CD4-positive, alpha-beta T cell treated with Interleukin-4 for 4 hours (primary cell): ENCODE data around the gene C1orf159.
A peak's percentile ranks its signal among the peaks of the same experiment; 100 is the strongest.
"Not testable (repeated sequence)": the region's sequence is repeated elsewhere in the genome, so short reads cannot be mapped to it uniquely, and the experiment has no call there.

ENCODE experiments used
- DNase-seq: peaks from one replicate; pipeline ENCODE4 v3.0.0-alpha.2; 2020

Gene C1orf159

GRCh38 chr1:1079408-1080121 lies 36.3 kb downstream of the C1orf159 start:
- DNase-seq: no peak

DNA sequence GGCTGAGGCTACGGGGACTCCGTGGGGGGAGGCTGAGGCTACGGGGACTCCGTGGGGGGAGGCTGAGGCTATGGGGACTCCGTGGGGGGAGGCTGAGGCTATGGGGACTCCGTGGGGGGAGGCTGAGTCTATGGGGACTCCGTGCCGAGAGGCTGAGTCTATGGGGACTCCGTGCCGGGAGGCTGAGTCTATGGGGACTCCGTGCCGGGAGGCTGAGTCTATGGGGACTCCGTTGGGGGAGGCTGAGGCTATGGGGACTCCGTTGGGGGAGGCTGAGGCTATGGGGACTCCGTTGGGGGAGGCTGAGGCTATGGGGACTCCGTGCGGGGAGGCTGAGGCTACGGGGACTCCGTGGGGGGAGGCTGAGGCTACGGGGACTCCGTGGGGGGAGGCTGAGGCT lies 38.5 kb downstream of the C1orf159 start:
- not testable (repeated sequence) for DNase-seq

GRCh38 chr1:1075148-1075935 lies 40.5 kb downstream of the C1orf159 start:
- no peak for DNase-seq

- no peak for DNase-seq
These were observed 41.2 kb downstream of the C1orf159 start for GRCh38 chr1:1074631-1075147.

DNA sequence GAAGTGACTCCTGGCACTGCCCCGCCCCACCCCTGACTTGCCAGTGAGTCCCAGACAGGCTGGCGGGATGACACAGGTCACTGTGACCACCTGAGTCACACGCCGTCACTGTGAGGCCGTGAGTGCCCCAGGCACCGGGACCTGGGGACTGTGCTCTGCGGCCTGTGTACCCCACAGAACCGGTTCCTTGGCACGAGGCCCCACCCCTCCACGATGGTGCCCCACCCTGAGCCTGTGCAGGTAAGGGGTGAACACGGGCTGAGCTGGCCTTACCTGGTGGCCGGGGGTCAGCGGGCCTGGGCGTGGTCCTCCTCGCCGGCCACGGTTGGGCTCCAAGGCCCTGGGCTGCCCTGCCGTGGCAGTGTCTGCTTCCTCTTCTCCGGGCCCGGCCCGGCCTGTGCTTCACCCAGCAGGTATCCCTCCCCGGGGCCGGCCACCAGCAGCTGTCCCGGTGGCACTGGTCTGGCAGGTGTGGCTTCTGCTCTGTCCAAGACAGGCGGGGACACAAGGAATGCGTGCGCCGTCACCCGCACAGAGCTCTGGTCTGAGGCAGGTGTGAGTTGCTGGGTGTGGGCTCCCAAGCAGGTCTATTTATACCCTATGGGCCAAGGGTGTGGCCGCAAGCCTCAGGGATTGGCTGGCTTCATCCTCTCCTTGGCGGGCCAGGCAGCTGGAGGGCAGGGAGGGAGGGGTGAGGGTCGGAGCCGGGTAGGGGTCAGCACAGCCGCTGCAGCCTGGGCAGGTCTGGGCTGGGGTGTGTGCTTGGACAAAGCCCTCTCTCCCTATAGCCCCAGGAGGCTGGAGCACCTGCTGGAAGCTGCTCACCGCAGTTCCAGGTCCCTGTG lies 41.9 kb downstream of the C1orf159 start, which contains the start of gene RNF223:
Gene RNF223, minus strand, starts transcription at position 564 of the 845 bp plus-strand sequence. CDS start 1,740 bp downstream, outside the sequence.
- no peak for DNase-seq

DNA sequence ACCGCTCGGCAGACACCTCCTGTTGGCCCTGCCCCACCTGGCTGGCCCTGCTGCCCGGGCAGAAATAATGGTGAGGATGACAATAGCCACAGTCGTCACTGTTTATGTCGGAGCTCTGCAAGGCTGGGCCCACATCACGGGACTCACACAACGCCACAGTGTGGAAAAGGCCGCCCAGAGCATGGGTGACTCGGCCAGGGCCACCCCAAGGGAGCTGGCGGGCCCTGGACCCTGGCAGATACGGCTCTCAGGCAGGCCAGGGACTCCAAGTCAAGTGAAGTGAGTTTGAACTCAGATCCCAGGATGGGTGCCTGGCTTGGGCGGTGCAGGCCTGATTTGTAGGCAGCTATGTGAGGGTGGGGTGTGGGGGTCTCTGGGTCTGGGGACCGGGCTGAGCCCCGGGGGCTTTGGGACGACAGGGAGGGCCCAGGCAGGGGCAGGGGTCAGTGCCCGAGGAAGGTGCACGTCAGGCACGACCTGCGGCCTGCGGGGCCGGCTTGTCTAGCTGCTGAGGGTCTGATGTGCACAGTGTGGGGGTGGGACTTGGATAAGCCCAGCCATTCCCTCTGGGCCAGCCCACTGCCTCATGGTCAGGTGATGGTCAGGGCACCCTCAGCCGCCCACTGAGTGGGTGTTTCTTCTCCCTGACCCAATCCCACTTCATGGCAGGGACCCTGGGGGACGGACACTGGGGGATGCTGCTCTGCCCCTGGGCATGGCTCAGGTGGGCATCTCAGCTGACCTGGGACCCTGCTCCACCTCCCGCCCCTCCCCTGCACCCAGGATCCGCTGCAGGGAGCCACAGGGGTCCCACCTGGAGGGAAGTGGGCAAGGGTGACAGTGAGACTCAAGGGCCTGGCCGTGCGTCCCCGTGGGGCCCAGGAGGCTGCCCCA lies 42.8 kb downstream of the C1orf159 start:
- no peak for DNase-seq

DNA sequence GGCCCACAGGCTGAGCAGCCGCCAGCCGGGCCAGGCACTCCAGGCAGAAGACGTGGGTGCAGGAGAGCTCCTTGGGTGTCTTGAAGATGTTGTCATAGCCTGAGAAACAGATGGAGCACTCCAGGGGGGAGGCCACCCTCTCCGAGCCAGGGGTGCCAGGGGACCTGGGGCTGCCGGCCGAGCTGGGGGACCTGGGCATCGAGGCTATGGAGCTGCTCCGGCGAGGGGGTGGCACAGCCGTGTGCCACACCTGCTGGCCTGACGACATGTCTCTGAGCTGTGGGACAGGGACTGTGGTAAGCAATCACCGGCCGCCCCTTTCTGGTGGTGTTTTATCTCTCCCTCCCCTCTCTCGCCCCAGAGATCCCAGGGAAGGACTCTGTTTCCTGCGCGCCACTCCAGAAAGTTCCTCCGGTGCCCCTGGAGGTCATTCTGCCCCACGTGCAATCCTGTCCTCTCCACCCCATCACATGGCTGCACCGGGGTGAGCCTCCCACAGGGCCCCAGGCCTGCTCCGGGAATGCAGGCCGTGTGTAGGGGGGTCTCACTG lies 43.5 kb downstream of the C1orf159 start:
- no peak for DNase-seq

DNA sequence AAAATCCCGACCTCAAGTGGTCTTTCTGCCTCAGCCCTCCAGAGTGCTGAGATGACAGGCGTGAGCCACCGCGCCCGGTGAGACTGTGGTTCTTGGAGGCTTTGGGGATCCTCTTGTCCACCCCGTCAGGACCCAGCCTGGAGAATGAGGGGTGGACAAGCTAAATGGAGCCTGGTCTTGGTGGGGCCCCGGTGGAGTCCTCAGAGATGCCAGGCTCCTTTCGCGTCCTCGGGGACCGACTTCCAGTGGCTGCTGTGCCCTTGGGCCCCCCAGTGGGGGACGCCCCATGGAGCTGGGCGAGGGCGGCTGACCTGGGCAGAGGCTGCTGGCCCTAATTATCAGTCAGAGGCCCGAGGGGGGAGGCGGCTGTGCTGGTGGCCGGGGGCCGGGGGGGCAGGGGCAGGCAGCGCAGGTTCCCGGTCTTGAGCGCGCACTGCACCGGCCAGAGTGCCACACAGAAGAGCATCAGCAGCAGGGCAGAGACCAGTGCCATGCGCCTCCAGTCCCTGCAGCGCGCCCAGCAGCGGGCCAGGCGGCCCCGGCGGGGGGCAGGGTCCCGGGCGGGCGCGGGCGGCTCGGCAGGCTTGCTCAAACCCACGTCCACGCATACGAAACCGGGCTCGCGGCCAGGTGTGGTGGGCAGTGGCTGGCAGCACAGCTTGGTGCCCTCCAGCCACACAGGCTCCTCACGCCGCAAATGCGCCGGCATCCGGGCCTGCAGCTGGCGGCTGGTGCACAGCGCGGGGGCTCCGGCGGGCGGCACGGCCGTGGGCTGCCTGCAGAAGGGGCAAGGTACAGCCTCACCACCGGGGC lies 44.2 kb downstream of the C1orf159 start:
- DNase-seq: no peak

DNA sequence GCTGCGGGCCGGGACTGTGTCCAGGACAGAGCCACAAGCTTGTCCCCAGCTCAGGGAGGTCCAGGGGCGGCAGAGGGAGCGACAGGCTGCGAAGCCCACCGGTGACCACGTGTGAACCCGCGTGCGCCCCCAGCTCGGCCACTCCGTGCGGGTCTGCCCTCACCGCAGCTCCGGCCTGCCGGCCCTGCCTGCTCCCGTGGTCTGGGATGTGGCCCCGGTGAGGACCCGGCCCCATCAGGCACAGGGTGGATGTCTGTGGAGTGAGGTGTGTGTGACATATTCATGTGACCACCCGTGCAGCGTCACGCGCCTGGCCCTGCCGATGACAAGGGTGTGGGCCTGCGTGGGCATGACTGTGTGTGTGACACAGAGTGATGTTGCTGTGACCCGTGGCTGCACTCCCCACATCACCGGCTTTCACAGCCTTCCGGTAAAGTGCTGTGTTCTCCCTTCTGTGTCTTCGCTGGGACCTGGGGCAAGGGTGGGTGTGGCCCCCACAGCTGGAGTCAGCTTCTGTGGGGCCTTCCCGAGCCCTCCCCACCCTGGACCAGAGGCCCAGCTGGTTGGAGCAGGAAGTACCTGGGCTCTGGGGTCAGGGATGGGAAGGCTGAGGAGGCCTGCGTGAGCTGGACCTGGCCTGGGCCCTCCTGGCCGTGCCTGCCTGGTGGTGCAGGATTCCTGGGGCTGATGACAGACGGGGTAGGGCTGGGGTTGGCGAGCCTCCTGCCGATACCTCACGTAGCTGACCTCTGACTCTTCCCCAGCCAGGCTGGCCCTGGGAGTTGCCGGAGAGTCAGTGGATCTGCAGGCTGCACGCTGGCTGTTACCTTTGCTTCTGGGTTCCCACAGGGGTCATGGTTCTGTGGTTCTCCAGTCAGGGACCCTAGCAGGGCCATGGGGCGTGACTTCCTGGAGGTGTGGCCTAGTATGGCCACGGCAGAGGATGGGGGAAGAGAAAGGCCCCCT lies 45.9 kb downstream of the C1orf159 start:
- DNase-seq: no peak

GRCh38 chr1:1069056-1069710 lies 46.7 kb downstream of the C1orf159 start:
- DNase-seq: peak; percentile 80

GRCh38 chr1:1068517-1069055 lies 47.3 kb downstream of the C1orf159 start:
- peak; percentile 34 for DNase-seq

- DNase-seq: no peak
These were observed 47.9 kb downstream of the C1orf159 start for GRCh38 chr1:1067860-1068516.

DNA sequence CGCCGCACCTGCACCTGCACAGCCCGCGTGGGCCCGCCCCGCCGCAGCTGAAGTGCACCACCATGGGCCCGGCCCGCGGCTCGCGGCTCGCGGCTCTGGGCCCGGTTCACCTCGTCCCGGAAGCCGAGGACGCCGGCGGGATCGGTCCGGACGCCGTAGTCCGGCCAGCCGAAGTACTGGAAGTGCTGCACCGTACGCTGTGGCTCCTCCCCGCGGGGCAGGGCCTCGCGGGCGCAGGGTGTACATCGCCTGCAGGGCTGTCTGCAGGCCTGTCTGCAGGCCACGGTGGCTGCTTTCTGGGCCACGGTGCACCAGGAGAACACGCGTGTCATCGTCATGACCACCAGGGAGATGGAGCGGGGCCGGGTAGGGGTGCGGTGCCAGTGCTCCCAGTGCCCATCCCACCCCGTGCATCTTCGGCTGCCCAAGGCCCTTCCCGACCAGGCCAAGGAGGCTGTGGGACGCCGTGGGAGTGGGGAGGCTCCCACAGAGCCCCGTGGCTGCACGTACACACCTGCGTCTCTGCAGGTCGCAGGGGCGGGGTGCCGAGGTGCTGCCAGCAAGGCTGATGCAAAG lies 48.5 kb downstream of the C1orf159 start:
- DNase-seq: no peak

GRCh38 chr1:1066403-1067283 lies 49.2 kb downstream of the C1orf159 start:
- DNase-seq: no peak

DNA sequence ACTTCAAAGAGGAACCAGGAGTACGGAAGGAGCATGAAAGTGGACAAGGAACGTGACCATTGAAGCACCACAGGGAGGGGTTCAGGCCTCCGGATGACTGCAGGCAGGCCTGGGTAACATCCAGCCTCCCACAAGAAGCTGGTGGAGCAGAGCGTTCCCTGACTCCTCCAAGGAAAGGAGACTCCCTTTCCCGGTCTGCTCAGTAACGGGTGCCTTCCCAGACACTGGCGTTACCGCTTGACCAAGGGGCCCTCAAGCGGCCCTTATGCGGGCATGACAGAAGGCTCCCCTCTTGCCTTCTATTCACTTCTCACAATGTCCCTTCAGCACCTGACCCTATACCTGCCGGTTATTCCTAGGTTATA lies 50.0 kb downstream of the C1orf159 start:
- DNase-seq: not testable (repeated sequence)

- DNase-seq: no peak
These were observed 50.5 kb downstream of the C1orf159 start for GRCh38 chr1:1065265-1065939.
